ENCODE measurements around the gene DAGLA. TPM values are rescaled to one million over a fixed set of nuclear protein-coding genes. Genes with fewer than 3 reads are reported as not detected.

The DAGLA gene
- total and polyA plus RNA-seq, 2 donors (not counting 3 experiments of a cell fraction or from before 2014, with no cell fraction given) = 2.5 to 4.7 TPM

DNA sequence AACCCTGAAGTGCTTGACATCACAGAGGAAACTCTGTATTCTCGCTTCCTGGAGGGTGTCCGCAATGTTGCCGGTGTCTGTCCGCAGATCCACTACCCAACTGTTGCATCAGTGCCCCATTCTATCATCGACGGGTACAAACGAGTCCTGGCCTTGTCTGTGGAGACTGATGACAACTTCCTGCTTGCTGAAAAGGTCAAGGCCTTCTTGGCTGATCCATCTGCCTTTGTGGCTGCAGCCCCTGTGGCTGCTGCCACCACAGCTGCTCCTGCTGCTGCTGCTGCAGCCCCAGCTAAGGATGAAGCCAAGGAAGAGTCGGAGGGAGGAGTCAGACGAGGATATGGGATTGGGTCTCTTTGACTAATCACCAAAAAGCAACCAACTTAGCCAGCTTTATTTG lies 42.9 kb upstream of the DAGLA start:
- no peaks in the 10 kb centered on the region for H3K27me3 ChIP-seq (ENCODE audit: control insufficient read depth in 2 of 2, insufficient read depth in 2 of 2, low read length in 2 of 2)
- no peak overlapping the region for H3K4me3 ChIP-seq (replicated peaks in 1 of 3; ENCODE audit: insufficient read depth in 1 of 3, low read depth in 1 of 3, low read length in 3 of 3)
- H2AFZ ChIP-seq (ENCODE audit: low read depth, low read length) = no peak overlapping the region
- H3K9me3 ChIP-seq (replicated peaks; ENCODE audit: control insufficient read depth, insufficient read depth, low read length) = no peaks in the 10 kb centered on the region
- TF ChIP-seq POLR2A (IDR thresholded peaks at IDR 0.05; ENCODE audit: low read depth, low read length) = no peak
- no peak for TF ChIP-seq FOS (IDR thresholded peaks at IDR 0.05; ENCODE audit: borderline replicate concordance, insufficient read depth, low read length)
- TF ChIP-seq, protein P1, sequence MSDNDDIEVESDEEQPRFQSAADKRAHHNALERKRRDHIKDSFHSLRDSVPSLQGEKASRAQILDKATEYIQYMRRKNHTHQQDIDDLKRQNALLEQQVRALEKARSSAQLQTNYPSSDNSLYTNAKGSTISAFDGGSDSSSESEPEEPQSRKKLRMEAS (IDR thresholded peaks at IDR 0.05; ENCODE audit: insufficient read depth, insufficient read length) = no peak
- TF ChIP-seq, protein P2, sequence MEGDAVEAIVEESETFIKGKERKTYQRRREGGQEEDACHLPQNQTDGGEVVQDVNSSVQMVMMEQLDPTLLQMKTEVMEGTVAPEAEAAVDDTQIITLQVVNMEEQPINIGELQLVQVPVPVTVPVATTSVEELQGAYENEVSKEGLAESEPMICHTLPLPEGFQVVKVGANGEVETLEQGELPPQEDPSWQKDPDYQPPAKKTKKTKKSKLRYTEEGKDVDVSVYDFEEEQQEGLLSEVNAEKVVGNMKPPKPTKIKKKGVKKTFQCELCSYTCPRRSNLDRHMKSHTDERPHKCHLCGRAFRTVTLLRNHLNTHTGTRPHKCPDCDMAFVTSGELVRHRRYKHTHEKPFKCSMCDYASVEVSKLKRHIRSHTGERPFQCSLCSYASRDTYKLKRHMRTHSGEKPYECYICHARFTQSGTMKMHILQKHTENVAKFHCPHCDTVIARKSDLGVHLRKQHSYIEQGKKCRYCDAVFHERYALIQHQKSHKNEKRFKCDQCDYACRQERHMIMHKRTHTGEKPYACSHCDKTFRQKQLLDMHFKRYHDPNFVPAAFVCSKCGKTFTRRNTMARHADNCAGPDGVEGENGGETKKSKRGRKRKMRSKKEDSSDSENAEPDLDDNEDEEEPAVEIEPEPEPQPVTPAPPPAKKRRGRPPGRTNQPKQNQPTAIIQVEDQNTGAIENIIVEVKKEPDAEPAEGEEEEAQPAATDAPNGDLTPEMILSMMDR (IDR thresholded peaks at IDR 0.05; ENCODE audit: extremely low read depth in 1 of 2, insufficient read depth in 1 of 2, low read depth in 1 of 2, low read length in 2 of 2) = no peak
- TF ChIP-seq GATA2 (IDR thresholded peaks at IDR 0.05; ENCODE audit: insufficient read depth, insufficient read length, low read depth, low read length) = no peak
- TF ChIP-seq MYC (IDR thresholded peaks at IDR 0.05; ENCODE audit: low read depth, low read length) = no peak
- TF ChIP-seq POLR2AphosphoS5 (IDR thresholded peaks at IDR 0.05; ENCODE audit: insufficient read depth, low read depth, low read length) = no peak
- no peak for TF ChIP-seq EZH2 (IDR thresholded peaks at IDR 0.05; ENCODE audit: borderline replicate concordance, low read depth, low read length, severe bottlenecking)
- no peak for TF ChIP-seq JUN (IDR thresholded peaks at IDR 0.05; ENCODE audit: borderline replicate concordance, insufficient read depth, insufficient read length, low read depth)
- no peak for DNase-seq (ENCODE audit: low read depth, low spot score)
- no peak overlapping the region for H3K9ac ChIP-seq (replicated peaks; ENCODE audit: extremely low read depth, insufficient read depth, low read length)
- H3K36me3 ChIP-seq (ENCODE audit: control insufficient read depth in 2 of 2, extremely low read depth in 1 of 2, insufficient read depth in 2 of 2, low read length in 2 of 2) = no peaks in the 10 kb centered on the region
- dilution Hi-C loops (cut with MboI; ENCODE audit: extremely low pct_ligation_motif_present, low sequenced_read_pairs) = no loop called here
- H4K20me1 ChIP-seq (replicated peaks; ENCODE audit: control insufficient read depth, extremely low read depth, insufficient read depth, low read length) = no peaks in the 10 kb centered on the region
- no peak overlapping the region for H3K27ac ChIP-seq (ENCODE audit: insufficient read depth, low read depth, low read length)
- FAIRE-seq = no peak
- H3K9me1 ChIP-seq (replicated peaks; ENCODE audit: control insufficient read depth, extremely low read depth, insufficient read depth, low read length) = no peaks in the 10 kb centered on the region
- intact Hi-C loops (cut with micrococcal nuclease) = no loop called here
- H3K4me1 ChIP-seq (ENCODE audit: control insufficient read depth, extremely low read depth, insufficient read depth, low read length) = no peaks in the 10 kb centered on the region
- ChIA-PET POLR2A (no interaction called here), CTCF (interaction anchor here (0.7 to 6.8 kb wide), 16 partner anchors 7 to 249 kb away, joined by 3 to 99 read pairs (median 12); no protein-coding TSS in a partner anchor)
- no peaks in the 10 kb centered on the region for H3K79me2 ChIP-seq (ENCODE audit: control insufficient read depth, insufficient read depth, low read length)
- no TSS peak for BruUV-seq (replicated peaks)
- H3K4me2 ChIP-seq (ENCODE audit: insufficient read depth, low read length) = no peak overlapping the region

Data from endothelial cell of umbilical vein (primary cell).